Endothelial cell of umbilical vein (primary cell): ENCODE measurements around the gene NDUFS4. TPM values are rescaled to one million over a fixed set of nuclear protein-coding genes. Genes with fewer than 3 reads are reported as not detected.

Source experiments
- BruUV-seq: library from RNA; stranded (reverse); fragments of 400-500 nt; replicated peaks from 2 replicates; lab custom pipeline; 2021; lab: Mats Ljungman, UMichigan
- CTCF ChIA-PET: fragments of 300-600, 350-600 bp; sonication (Branson Sonifier 250); formaldehyde crosslinking; loops from one replicate; lab custom pipeline; 2021; ENCODE audit warnings: antibody characterized with exemption, inconsistent platforms; lab: Charles Lee
- POLR2A ChIA-PET: fragments of 300-600, 350-600 bp; sonication (Branson Sonifier 250); formaldehyde crosslinking; loops from one replicate; lab custom pipeline; 2021; ENCODE audit warnings: antibody characterized with exemption, inconsistent platforms; lab: Charles Lee
- DNase-seq: peaks from one replicate; pipeline ENCODE4 v3.0.0-alpha.2; 2011; ENCODE audit warnings: low read depth, low spot score
- FAIRE-seq: peaks from 2 replicates; lab custom pipeline; 2011; peaks lifted over from hg19 to GRCh38; lab: Jason Lieb, UNC
- H2AFZ ChIP-seq: 2 replicates; pipeline ENCODE4 v1.6.0; 2012; ENCODE audit warnings: low read depth, low read length, control low read depth, inconsistent platforms
- H3K27ac ChIP-seq: 2 replicates; pipeline ENCODE4 v1.5.1; 2011; ENCODE audit warnings: low read depth, mild to moderate bottlenecking, control low read depth, low read length, moderate library complexity; ENCODE audit not compliant: insufficient read depth
- H3K27me3 ChIP-seq, 2 experiments: 2 replicates each; pipeline versions ENCODE4 v1.6.0 to v1.6.1; 2011; ENCODE audit warnings: low read length in 2 of 2, mixed read lengths in 1 of 2; ENCODE audit not compliant: control insufficient read depth in 2 of 2, insufficient read depth in 2 of 2
- H3K36me3 ChIP-seq, 2 experiments: 2 replicates in 1 of 2; 3 replicates in 1 of 2; pipeline ENCODE4 v1.5.1; 2011; ENCODE audit warnings: low read length in 2 of 2, mild to moderate bottlenecking in 1 of 2, moderate library complexity in 1 of 2; ENCODE audit not compliant: control insufficient read depth in 2 of 2, insufficient read depth in 2 of 2; ENCODE audit errors: extremely low read depth in 1 of 2
- H3K4me1 ChIP-seq: 3 replicates; pipeline ENCODE4 v1.5.1; 2011; ENCODE audit warnings: mild to moderate bottlenecking, low read length; ENCODE audit not compliant: control insufficient read depth, insufficient read depth; ENCODE audit errors: extremely low read depth
- H3K4me2 ChIP-seq: 2 replicates; pipeline ENCODE4 v1.6.1; 2011; ENCODE audit warnings: low read length, control low read depth, mixed read lengths; ENCODE audit not compliant: insufficient read depth
- H3K4me3 ChIP-seq, 3 experiments: fragments of 200-600 bp in 1 of 3; sonication (generic), shearing (Covaris generic) in 1 of 3; replicated peaks in 1 of 3; 2 replicates each; pipeline ENCODE4 v1.5.1; 2011 to 2016; ENCODE audit warnings: control low read depth in 3 of 3, low read length in 3 of 3, mild to moderate bottlenecking in 2 of 3, inconsistent platforms in 1 of 3, low read depth in 1 of 3, moderate library complexity in 1 of 3; ENCODE audit not compliant: insufficient read depth in 1 of 3
- H3K79me2 ChIP-seq: 2 replicates; pipeline ENCODE4 v1.6.0; 2012; ENCODE audit warnings: low read length, inconsistent platforms; ENCODE audit not compliant: control insufficient read depth, insufficient read depth
- H3K9ac ChIP-seq: replicated peaks from 2 replicates; pipeline ENCODE3; 2011; ENCODE audit warnings: low read length, control low read depth; ENCODE audit not compliant: insufficient read depth; ENCODE audit errors: extremely low read depth
- H3K9me1 ChIP-seq: replicated peaks from 3 replicates; pipeline ENCODE4 v1.6.0; 2011; ENCODE audit warnings: mild to moderate bottlenecking, low read length; ENCODE audit not compliant: control insufficient read depth, insufficient read depth; ENCODE audit errors: extremely low read depth
- H3K9me3 ChIP-seq: replicated peaks from 2 replicates; pipeline ENCODE4 v1.5.1; 2012; ENCODE audit warnings: low read length, inconsistent platforms; ENCODE audit not compliant: control insufficient read depth, insufficient read depth
- H4K20me1 ChIP-seq: replicated peaks from 2 replicates; pipeline ENCODE3; 2011; ENCODE audit warnings: mild to moderate bottlenecking, low read length; ENCODE audit not compliant: control insufficient read depth, insufficient read depth; ENCODE audit errors: extremely low read depth
- EZH2 ChIP-seq: IDR thresholded peaks from 2 replicates; pipeline ENCODE4 v1.6.1; 2012; ENCODE audit warnings: borderline replicate concordance, low read depth, mild to moderate bottlenecking, moderate library complexity, low read length, inconsistent platforms; ENCODE audit not compliant: severe bottlenecking
- FOS ChIP-seq: IDR thresholded peaks from 2 replicates; pipeline ENCODE4 v1.6.1; 2011; ENCODE audit warnings: mild to moderate bottlenecking, low read length, moderate library complexity, borderline replicate concordance; ENCODE audit not compliant: insufficient read depth
- GATA2 ChIP-seq: IDR thresholded peaks from 2 replicates; pipeline ENCODE4 v1.7.0; 2011; ENCODE audit warnings: low read depth, mild to moderate bottlenecking, moderate library complexity, mixed read lengths, low read length; ENCODE audit not compliant: insufficient read length, insufficient read depth
- JUN ChIP-seq: IDR thresholded peaks from 2 replicates; pipeline ENCODE4 v1.6.1; 2011; ENCODE audit warnings: borderline replicate concordance, low read depth; ENCODE audit not compliant: insufficient read length, insufficient read depth
- MYC ChIP-seq: IDR thresholded peaks from one replicate; pipeline ENCODE4 v1.6.1; 2011; ENCODE audit warnings: mild to moderate bottlenecking, low read depth, low read length
- POLR2A ChIP-seq: IDR thresholded peaks from 2 replicates; pipeline ENCODE4 v1.6.1; 2012; ENCODE audit warnings: low read depth, mild to moderate bottlenecking, control low read depth, low read length
- POLR2AphosphoS5 ChIP-seq: IDR thresholded peaks from 2 replicates; pipeline ENCODE4 v1.6.1; 2012; ENCODE audit warnings: low read depth, mild to moderate bottlenecking, control low read depth, low read length, moderate library complexity; ENCODE audit not compliant: insufficient read depth
- dilution Hi-C: fragments of 300-500 bp; cut with MboI; formaldehyde crosslinking; loops from one replicate; pipeline ENCODE4 v1.15.0; 2019; ENCODE audit warnings: low sequenced_read_pairs; ENCODE audit not compliant: extremely low pct_ligation_motif_present
- intact Hi-C: fragments of 100-400 bp; cut with micrococcal nuclease; formaldehyde crosslinking; loops from one replicate; pipeline ENCODE4 v1.10.0; 2022
- polyA plus RNA-seq, 4 experiments: library from polyadenylated mRNA; depleted of rRNA in 3 of 4; stranded (reverse) in 3 of 4; unstranded in 1 of 4; fragments of >200 nt; gene quantifications; 2 replicates each; pipeline versions ENCODE4 v1.2.1 to v1.2.3, GENCODE V29; 2011 to 2012; ENCODE audit warnings: missing spikeins in 1 of 4
- total RNA-seq: library from RNA; stranded (reverse); gene quantifications from 2 replicates; pipeline ENCODE4 v1.2.3, GENCODE V29; 2021
- TF ChIP-seq, protein P1 (sequence below), 2 donors: IDR thresholded peaks; 1 replicate in 1 of 2; 2 replicates in 1 of 2; pipeline ENCODE4 v1.5.1; 2011; ENCODE audit warnings: low read length in 2 of 2, mild to moderate bottlenecking in 2 of 2, moderate library complexity in 2 of 2, control low read depth in 1 of 2, inconsistent platforms in 1 of 2, low read depth in 1 of 2; ENCODE audit not compliant: insufficient read depth in 1 of 2; ENCODE audit errors: extremely low read depth in 1 of 2
- TF ChIP-seq, protein P2 (sequence below): IDR thresholded peaks from 2 replicates; pipeline ENCODE4 v1.6.1; 2011; ENCODE audit not compliant: insufficient read depth, insufficient read length

Gene NDUFS4
- total and polyA plus RNA-seq, 2 donors (not counting 3 experiments of a cell fraction or from before 2014, with no cell fraction given): 70.4 to 76.2 TPM

- ChIA-PET CTCF (no interaction called here), POLR2A (no interaction called here)
- H4K20me1 ChIP-seq: no peaks in the 10 kb centered on the region
- H2AFZ ChIP-seq: no peak overlapping the region
- DNase-seq: no peak
- dilution Hi-C loops (no loop called here), intact Hi-C loops (no loop called here)
- TF ChIP-seq, protein P1, sequence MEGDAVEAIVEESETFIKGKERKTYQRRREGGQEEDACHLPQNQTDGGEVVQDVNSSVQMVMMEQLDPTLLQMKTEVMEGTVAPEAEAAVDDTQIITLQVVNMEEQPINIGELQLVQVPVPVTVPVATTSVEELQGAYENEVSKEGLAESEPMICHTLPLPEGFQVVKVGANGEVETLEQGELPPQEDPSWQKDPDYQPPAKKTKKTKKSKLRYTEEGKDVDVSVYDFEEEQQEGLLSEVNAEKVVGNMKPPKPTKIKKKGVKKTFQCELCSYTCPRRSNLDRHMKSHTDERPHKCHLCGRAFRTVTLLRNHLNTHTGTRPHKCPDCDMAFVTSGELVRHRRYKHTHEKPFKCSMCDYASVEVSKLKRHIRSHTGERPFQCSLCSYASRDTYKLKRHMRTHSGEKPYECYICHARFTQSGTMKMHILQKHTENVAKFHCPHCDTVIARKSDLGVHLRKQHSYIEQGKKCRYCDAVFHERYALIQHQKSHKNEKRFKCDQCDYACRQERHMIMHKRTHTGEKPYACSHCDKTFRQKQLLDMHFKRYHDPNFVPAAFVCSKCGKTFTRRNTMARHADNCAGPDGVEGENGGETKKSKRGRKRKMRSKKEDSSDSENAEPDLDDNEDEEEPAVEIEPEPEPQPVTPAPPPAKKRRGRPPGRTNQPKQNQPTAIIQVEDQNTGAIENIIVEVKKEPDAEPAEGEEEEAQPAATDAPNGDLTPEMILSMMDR (IDR thresholded peaks at IDR 0.05; ENCODE audit: extremely low read depth in 1 of 2, insufficient read depth in 1 of 2, low read depth in 1 of 2, low read length in 2 of 2): no peak
- TF ChIP-seq POLR2AphosphoS5: no peak
- TF ChIP-seq JUN: no peak
- TF ChIP-seq EZH2: no peak
- TF ChIP-seq GATA2: no peak
- TF ChIP-seq FOS: no peak
- TF ChIP-seq MYC: no peak
- TF ChIP-seq, protein P2, sequence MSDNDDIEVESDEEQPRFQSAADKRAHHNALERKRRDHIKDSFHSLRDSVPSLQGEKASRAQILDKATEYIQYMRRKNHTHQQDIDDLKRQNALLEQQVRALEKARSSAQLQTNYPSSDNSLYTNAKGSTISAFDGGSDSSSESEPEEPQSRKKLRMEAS: no peak
- no peak for TF ChIP-seq POLR2A
- no peak overlapping the region for H3K4me3 ChIP-seq
- no TSS peak for BruUV-seq
- peaks cover 2 to 25% of the 10 kb centered on the region in 2 experiments for H3K27me3 ChIP-seq
- no peaks in the 10 kb centered on the region for H3K9me1 ChIP-seq
- no peak overlapping the region for H3K27ac ChIP-seq
- H3K79me2 ChIP-seq: no peaks in the 10 kb centered on the region
- H3K4me1 ChIP-seq: no peaks in the 10 kb centered on the region
- no peaks in the 10 kb centered on the region for H3K36me3 ChIP-seq
- H3K4me2 ChIP-seq: no peak overlapping the region
- no peak overlapping the region for H3K9ac ChIP-seq
- FAIRE-seq: no peak
- no peaks in the 10 kb centered on the region for H3K9me3 ChIP-seq
Measured at GRCh38 chr5:53549792-53550191, 10.6 kb upstream of the NDUFS4 start.
